Measurements from ENCODE around the gene IRX2.

Gene IRX2

GRCh38 chr5:2740051-2740875 lies 11.2 kb downstream of the IRX2 start:
- no peak for DNase-seq

GRCh38 chr5:2739360-2740050 lies 12.0 kb downstream of the IRX2 start:
- DNase-seq, result no peak

GRCh38 chr5:2738700-2739359 lies 12.6 kb downstream of the IRX2 start:
- no peak for DNase-seq

DNA sequence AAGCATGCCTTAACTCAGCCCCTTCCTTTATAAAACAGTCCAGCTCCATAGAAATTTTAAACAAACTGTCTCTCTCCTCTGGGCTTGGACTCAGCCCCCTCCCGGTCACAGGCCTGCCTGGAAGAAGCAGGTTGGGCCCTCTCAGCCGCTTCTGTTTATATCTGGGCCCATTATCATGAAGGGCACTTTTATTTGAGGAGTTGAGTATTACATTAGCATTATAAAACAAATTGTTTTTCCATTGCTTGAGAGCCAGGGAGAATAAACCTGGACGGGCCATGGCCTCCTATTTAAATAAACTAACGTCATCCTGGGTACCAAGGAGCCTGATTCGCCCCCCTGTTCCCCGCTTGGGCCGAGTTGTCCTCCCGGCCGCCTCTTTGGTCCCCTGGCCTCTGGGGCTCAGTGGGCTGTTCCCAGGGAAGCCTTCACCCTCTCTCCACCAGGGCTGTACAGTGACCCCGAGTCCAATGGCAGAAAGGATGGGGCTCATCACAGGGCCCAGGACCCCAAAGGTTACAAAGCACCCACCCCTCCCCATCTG lies 13.2 kb downstream of the IRX2 start:
- no peak for DNase-seq

GRCh38 chr5:2737273-2738155 lies 14.0 kb downstream of the IRX2 start:
- DNase-seq, result no peak

- no peak for DNase-seq
These were observed 14.6 kb downstream of the IRX2 start for GRCh38 chr5:2736872-2737271.

GRCh38 chr5:2735996-2736395 lies 15.5 kb downstream of the IRX2 start:
- no peak for DNase-seq

DNA sequence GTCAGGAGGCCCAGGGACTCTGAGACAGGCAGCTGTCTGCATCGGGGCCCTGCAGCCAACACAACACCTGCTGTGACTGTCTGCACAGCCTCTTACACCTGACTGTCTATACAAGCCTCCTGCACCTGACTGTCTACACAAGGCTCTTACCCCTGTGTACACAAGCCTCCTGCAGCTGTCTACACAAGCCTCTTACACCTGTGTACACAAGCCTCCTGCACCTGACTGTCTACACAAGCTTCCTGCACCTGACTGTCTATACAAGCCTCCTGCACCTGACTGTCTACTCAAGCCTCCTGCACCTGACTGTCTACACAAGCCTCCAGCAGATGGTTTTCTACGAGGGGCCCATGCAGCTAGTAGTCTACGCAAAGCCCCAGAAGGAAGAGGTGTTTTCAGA lies 18.6 kb downstream of the IRX2 start:
- no peak for DNase-seq

DNA sequence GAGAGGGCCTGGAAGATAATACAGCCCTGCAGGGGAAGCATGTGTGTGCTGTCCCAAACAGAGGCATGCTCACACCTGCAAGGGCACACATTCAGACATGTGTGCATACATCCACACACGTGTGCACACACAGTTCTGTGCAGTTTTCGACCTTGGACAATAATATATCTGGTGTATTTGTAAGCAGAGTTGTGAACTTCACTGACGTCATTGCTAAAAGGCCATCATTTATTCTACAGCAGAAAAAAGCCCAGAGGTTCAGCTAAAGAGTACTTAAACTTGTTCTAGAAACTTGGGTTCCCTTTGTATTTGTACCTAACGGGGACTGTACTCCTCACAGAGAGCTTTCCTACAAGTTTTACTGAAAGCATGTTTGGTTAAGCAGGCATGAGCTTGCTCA lies 19.5 kb downstream of the IRX2 start:
- DNase-seq, result no peak

GRCh38 chr5:2729189-2729588 lies 22.3 kb downstream of the IRX2 start:
- DNase-seq, result no peak

DNA sequence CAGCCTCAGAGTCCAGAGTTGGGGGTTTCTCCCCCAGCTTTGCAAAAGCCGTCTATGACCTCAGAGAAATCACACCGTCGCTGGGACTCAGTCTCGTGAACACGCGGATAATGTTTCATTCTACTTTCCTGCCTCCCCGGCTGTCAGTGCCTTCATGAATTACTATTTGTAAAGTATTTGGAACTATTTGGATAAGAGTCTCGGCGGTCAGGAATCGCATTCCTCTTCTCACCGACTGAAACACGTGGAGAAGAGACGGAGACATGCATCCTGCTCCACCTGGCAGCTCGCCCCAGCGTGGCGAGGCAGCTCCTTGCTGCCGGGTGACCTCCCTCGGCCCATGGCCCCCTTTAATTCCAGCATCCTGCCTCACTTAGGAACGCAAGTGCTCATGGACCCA lies 23.9 kb downstream of the IRX2 start:
- no peak for DNase-seq

GRCh38 chr5:2725980-2726765 lies 25.3 kb downstream of the IRX2 start:
- no peak for DNase-seq

- DNase-seq, result no peak
These were observed 26.6 kb downstream of the IRX2 start for GRCh38 chr5:2724831-2725230.

GRCh38 chr5:2724031-2724581 lies 27.4 kb downstream of the IRX2 start:
- no peak for DNase-seq

DNA sequence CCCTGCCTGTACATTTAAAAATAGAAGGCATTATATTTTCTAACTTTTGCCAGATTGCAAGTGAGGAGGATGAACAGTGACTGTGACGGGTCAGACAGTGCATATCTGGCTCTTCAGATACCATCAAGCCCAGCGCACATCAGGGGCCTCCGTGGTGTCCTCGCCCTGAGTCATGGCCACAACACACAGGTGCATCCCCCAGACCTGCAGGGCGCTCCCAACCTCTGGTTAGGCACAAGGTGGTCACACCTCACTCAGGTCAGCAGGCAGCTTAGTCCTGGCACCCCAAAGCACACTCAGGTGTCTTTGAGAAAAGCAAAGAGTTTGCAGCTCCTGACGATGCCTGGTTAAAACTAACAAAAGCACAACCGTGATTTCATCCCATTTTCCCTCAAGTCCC lies 28.6 kb downstream of the IRX2 start:
- no peak for DNase-seq

DNA sequence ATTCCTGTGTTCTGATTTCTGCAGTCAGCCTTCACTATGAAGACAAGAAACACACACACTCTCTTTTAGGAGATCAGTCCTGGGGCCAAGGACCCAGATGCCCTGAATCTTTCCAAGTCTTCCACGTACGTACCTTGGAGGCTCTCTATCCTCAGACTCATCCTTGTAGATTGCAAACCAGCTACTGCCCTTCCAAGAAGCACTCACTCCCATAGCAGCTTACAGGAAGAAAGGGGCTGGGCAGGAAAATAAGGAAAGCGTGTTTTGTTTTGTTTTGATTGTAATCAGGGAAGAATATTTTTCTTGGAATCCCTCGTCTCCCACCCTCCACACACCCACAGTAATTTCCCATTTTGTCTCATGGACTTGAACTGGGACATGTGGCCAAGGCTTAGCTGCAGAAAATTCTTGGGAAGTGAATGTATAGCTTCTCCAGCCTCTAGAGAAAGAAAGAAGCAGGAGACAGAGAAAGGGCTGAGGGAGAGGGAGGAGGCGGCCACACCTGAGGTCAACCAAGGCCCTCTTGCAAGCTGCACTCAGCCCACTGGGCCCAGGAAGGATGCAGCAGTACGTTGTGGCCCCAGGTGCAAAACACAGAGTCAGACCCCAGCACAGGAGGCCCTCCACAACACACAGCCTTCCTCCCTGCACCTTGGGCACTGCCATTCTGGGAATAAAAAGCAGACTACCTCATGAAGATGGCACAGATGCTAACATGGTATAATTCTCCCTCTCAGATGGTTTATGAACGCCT lies 29.9 kb downstream of the IRX2 start:
- DNase-seq, result no peak

DNA sequence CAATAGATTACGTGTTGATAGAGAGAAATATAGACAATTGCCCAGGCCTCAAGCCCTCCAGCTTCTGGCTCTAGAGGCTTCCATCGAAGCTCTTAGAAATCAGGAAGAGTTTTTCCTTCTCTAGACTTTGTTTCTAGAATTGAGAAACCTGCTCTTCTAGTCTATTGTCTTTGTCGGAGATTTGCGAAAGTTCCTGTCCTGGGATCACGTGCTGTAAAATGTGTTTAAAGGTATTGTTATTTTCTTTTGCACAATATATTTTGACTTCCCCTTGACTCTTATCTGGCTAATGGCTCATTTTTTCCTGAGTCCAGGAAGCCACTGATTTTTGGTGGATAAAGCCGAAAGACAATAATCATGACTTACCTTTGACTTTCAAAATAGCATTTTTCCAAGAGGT lies 32.1 kb downstream of the IRX2 start:
- no peak for DNase-seq

- no peak for DNase-seq
These were observed 33.4 kb downstream of the IRX2 start for GRCh38 chr5:2718115-2718514.

GRCh38 chr5:2715856-2716255 lies 35.6 kb downstream of the IRX2 start:
- DNase-seq, result no peak

DNA sequence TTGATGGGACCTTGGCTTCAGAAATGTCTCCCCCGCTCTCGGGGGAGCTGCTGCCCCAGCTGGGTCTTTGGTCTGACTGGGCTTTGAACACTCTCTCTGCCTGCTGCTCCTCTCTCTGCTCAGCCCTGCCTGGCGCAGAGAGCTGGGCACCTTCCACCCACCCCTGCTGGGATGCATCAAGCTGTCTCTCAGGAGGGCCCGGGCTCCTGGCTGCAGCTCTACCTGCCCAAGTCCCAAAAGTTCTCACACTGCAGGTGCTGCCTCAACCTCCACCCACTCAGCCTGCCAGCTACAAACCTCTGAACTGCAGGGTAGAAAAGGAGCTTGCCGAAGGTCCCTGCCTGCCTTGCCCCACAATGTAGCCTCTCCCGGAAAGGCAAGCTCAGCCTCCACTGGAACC lies 36.7 kb downstream of the IRX2 start:
- DNase-seq, result no peak

DNA sequence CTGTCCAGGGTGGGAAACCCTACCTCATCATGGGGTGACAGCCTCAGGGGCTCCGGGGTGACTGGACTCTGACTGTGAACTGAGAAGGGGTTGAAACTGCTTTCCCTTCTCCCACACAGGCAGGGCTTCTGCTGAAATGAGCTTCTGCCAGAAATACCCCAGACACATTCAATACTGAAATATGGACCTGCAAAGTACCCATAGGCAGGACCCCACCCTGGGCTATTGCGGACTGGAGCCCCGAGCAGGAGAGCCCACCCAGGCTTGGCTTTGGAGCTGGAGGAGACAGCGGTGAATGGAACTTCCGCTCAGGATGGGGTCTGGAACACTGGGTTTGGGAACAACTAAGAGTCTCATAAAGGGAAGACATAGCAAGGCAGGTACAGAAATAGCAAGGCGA lies 37.5 kb downstream of the IRX2 start:
- no peak for DNase-seq
